HG03175 (cell line): Measurements from ENCODE around the gene MAGI1.

Experiments used
- ATAC-seq: cut with Tn5 transposase; IDR thresholded peaks from one replicate; pipeline ENCODE4 v1.9.1; 2021; ENCODE audit warnings: mild to moderate bottlenecking, moderate library complexity; ENCODE audit not compliant: unreplicated experiment

Gene MAGI1

GRCh38 chr3:65689436-65689835 is 349.3 kb downstream of the MAGI1 start:
- no peak for ATAC-seq

- ATAC-seq: no peak
Observed at GRCh38 chr3:65687741-65688140, 351.0 kb downstream of the MAGI1 start.

GRCh38 chr3:65685621-65686235 is 353.0 kb downstream of the MAGI1 start:
- ATAC-seq: no peak

- ATAC-seq: no peak
Observed at GRCh38 chr3:65678516-65678915, 360.2 kb downstream of the MAGI1 start.

GRCh38 chr3:65677486-65678010 is 361.2 kb downstream of the MAGI1 start:
- no peak for ATAC-seq

- ATAC-seq: no peak
Observed at GRCh38 chr3:65676580-65676979, 362.1 kb downstream of the MAGI1 start.

GRCh38 chr3:65675011-65675410 is 363.7 kb downstream of the MAGI1 start:
- no peak for ATAC-seq

- ATAC-seq: no peak
Observed at GRCh38 chr3:65674226-65674625, 364.5 kb downstream of the MAGI1 start.

GRCh38 chr3:65672871-65673815 is 365.6 kb downstream of the MAGI1 start:
- ATAC-seq: no peak

- no peak for ATAC-seq
Observed at GRCh38 chr3:65672061-65672460, 366.7 kb downstream of the MAGI1 start.

- ATAC-seq: no peak
Observed at GRCh38 chr3:65671004-65671403, 367.7 kb downstream of the MAGI1 start.

- no peak for ATAC-seq
Observed at GRCh38 chr3:65669163-65669875, 369.4 kb downstream of the MAGI1 start.

GRCh38 chr3:65667963-65668362 is 370.8 kb downstream of the MAGI1 start:
- ATAC-seq: no peak

- ATAC-seq: no peak
Observed at GRCh38 chr3:65666448-65667091, 372.1 kb downstream of the MAGI1 start.

- ATAC-seq: no peak
Observed at GRCh38 chr3:65665915-65666314, 372.8 kb downstream of the MAGI1 start.

GRCh38 chr3:65664931-65665330 is 373.8 kb downstream of the MAGI1 start:
- ATAC-seq: no peak

GRCh38 chr3:65664446-65664845 is 374.3 kb downstream of the MAGI1 start:
- no peak for ATAC-seq

- no peak for ATAC-seq
Observed at GRCh38 chr3:65662095-65662494, 376.6 kb downstream of the MAGI1 start.

GRCh38 chr3:65660000-65660598 is 378.6 kb downstream of the MAGI1 start:
- ATAC-seq: no peak

- no peak for ATAC-seq
Observed at GRCh38 chr3:65659396-65659795, 379.3 kb downstream of the MAGI1 start.
